Stimulated activated naive CD4-positive, alpha-beta T cell treated with Interleukin-2 at 50 U/mL for 16 hours (primary cell): Measurements from ENCODE around the gene TTPAL.

Source experiments
- DNase-seq: peaks from one replicate; lab custom pipeline; 2025; lab: John Stamatoyannopoulos, UW

The TTPAL gene

GRCh38 chr20:44442298-44443070 is 33.2 kb upstream of the TTPAL start:
- DNase-seq = no peak

GRCh38 chr20:44445742-44446710 is 29.6 kb upstream of the TTPAL start:
- no peak for DNase-seq

- no peak for DNase-seq
Measured at GRCh38 chr20:44447827-44448419, 27.8 kb upstream of the TTPAL start.

- no peak for DNase-seq
Measured at GRCh38 chr20:44448753-44449546, 26.7 kb upstream of the TTPAL start.

- no peak for DNase-seq
Measured at GRCh38 chr20:44449864-44450263, 25.8 kb upstream of the TTPAL start.

GRCh38 chr20:44450281-44450889 is 25.3 kb upstream of the TTPAL start:
- no peak for DNase-seq

- no peak for DNase-seq
Measured at GRCh38 chr20:44450903-44451450, 24.7 kb upstream of the TTPAL start.

GRCh38 chr20:44454306-44454963 is 21.2 kb upstream of the TTPAL start:
- DNase-seq = no peak

- DNase-seq = no peak
Measured at GRCh38 chr20:44455126-44455525, 20.5 kb upstream of the TTPAL start.

- DNase-seq = no peak
Measured at GRCh38 chr20:44456611-44457010, 19.1 kb upstream of the TTPAL start.

- DNase-seq = no peak
Measured at GRCh38 chr20:44457016-44457415, 18.7 kb upstream of the TTPAL start.

GRCh38 chr20:44459271-44459670 is 16.4 kb upstream of the TTPAL start:
- DNase-seq = no peak

- no peak for DNase-seq
Measured at GRCh38 chr20:44460795-44461141, 14.9 kb upstream of the TTPAL start.

GRCh38 chr20:44461142-44461802 is 14.4 kb upstream of the TTPAL start:
- no peak for DNase-seq

GRCh38 chr20:44461803-44462174 is 13.9 kb upstream of the TTPAL start:
- DNase-seq = no peak

- DNase-seq = no peak
Measured at GRCh38 chr20:44463466-44463865, 12.2 kb upstream of the TTPAL start.

GRCh38 chr20:44464514-44464913 is 11.2 kb upstream of the TTPAL start:
- DNase-seq = no peak

GRCh38 chr20:44465001-44465560 is 10.6 kb upstream of the TTPAL start:
- DNase-seq = no peak

GRCh38 chr20:44467289-44467883 is 8.3 kb upstream of the TTPAL start:
- DNase-seq = no peak
